Measurements from ENCODE around the gene HCRT. TPM values are rescaled to one million over a fixed set of nuclear protein-coding genes. Genes with fewer than 3 reads are reported as not detected.

The HCRT gene
- total and polyA plus RNA-seq, 11 donors = not detected

DNA sequence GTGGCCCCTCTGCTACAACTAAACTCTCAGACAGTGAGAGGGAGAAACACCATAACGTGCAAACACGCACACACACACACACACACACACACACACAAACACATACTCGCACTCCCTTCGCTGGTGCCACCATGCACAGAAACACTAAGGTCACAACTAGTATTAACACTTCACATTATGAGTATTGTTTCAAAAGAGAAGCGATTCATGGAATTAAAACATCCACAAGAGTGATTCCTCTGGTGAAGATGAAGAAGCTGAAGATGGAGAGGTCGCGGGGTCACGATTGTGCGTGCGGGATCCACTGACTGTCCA lies 16.2 kb upstream of the HCRT start:
- 87 to 91% (median 90%) methylated on average over 10 of the region's 10 CpGs for WGBS, 4 donors
- no peak for ATAC-seq
- intact Hi-C loops (cut with DNase I) = no loop called here
- Histone ChIP-seq H3K4me3 (no peak overlapping the region), H3K9me3 (no peaks in the 10 kb centered on the region), H3K4me1 (peaks cover 0 to 14% (median 9%) of the 10 kb centered on the region in 12 donors), H3K27me3 (no peaks in the 10 kb centered on the region), H3K27ac (no peak overlapping the region), H3K36me3 (peaks cover 0 to 72% (median 58%) of the 10 kb centered on the region in 9 donors)
- no peak for DNase-seq
- TF ChIP-seq POLR2A (IDR thresholded peaks at IDR 0.05) (no peak), CTCF (IDR thresholded peaks at IDR 0.05) (no peak)

DNA sequence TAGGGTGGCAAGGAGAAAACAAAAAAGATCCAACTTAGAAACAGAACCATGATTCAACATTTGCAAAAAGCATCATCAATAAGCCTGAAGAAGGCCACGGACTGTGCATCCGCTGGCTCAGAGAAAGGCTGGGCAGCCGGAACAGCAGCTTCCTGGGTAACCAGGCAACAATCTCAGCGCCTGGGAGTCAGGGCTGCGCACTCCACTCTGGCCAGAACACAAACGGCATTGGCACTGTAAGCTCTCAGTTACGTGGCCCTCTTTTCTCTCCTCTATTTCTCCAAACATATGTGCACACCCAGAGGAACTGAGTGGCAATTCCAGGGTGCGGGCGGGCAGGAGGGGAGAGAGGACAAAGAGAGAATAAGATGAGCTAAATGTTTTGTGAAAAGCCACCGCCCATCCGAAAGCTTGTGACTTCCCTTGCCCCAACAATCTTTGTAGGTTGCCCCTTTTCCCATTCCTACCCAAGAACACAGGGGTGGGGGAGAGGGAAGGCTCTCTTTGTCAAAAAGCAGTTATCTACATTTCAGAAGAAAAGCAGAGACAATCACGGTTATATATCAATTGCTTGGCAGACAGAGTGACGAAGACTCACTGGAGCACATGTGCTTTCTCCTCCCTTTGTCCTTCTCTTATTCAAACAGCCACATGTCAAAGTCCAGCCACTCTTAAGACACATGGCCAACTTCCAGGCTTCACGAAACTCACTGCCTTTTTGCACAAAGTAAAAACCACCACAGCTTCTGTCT lies 15.6 kb upstream of the HCRT start:
- intact Hi-C loops (cut with DNase I) = no loop called here
- DNase-seq (peak; percentile 57 to 82 (median 73)), ATAC-seq (peak; percentile 88 to 96 (median 96))
- no peaks in the 10 kb centered on the region for H3K27me3 ChIP-seq
- H3K9me3 ChIP-seq = no peaks in the 10 kb centered on the region
- 35 to 44% (median 41%) methylated on average over 14 of the region's 14 CpGs for WGBS, 4 donors
- TF ChIP-seq POLR2A (IDR thresholded peaks at IDR 0.05) (no peak), CTCF (IDR thresholded peaks at IDR 0.05) (no peak)
- peak overlapping the region in 7 of 12 donors; percentile 12 to 50 (median 24) for H3K27ac ChIP-seq
- H3K4me1 ChIP-seq = peaks cover 0 to 14% (median 9%) of the 10 kb centered on the region in 12 donors
- no peak overlapping the region for H3K4me3 ChIP-seq
- H3K36me3 ChIP-seq = peaks cover 0 to 67% (median 52%) of the 10 kb centered on the region in 9 donors

GRCh38 chr17:42199416-42200011 lies 14.3 kb upstream of the HCRT start:
- 76 to 84% (median 78%) methylated on average over 11 to 12 of the region's 12 CpGs for WGBS, 4 donors
- H3K4me1 ChIP-seq = peaks cover 0 to 17% (median 11%) of the 10 kb centered on the region in 12 donors
- peaks cover 0 to 53% (median 39%) of the 10 kb centered on the region in 9 donors for H3K36me3 ChIP-seq
- ATAC-seq (no peak), DNase-seq (no peak)
- H3K9me3 ChIP-seq = no peaks in the 10 kb centered on the region
- intact Hi-C loops (cut with DNase I) = loop anchor here in 1 of 10 donors (10.0 kb wide), 1 partner anchor 85 kb away; the partner anchor contains the start of gene STAT5A
- H3K4me3 ChIP-seq = no peak overlapping the region
- no peaks in the 10 kb centered on the region for H3K27me3 ChIP-seq
- TF ChIP-seq CTCF (IDR thresholded peaks at IDR 0.05) = no peak
- TF ChIP-seq POLR2A (IDR thresholded peaks at IDR 0.05) = no peak
- peak overlapping the region in 1 of 12 donors; percentile 66 for H3K27ac ChIP-seq

- WGBS, 4 donors = 81 to 89% (median 83%) methylated on average over 4 of the region's 4 CpGs
- H3K27ac ChIP-seq = peak overlapping the region in 2 of 12 donors; percentile 21 to 66
These were observed 13.6 kb upstream of the HCRT start for GRCh38 chr17:42198897-42199296.

More at GRCh38 chr17:42198897-42199296, 13.6 kb upstream of the HCRT start:
- Histone ChIP-seq H3K9me3 (no peaks in the 10 kb centered on the region), H3K4me1 (peaks cover 0 to 20% (median 12%) of the 10 kb centered on the region in 12 donors), H3K27me3 (no peaks in the 10 kb centered on the region), H3K4me3 (no peak overlapping the region), H3K36me3 (peaks cover 0 to 47% (median 32%) of the 10 kb centered on the region in 9 donors)
- DNase-seq (no peak), ATAC-seq (no peak)
- TF ChIP-seq CTCF (IDR thresholded peaks at IDR 0.05) = no peak
- no peak for TF ChIP-seq POLR2A (IDR thresholded peaks at IDR 0.05)
- intact Hi-C loops (cut with DNase I) = loop anchor here in 1 of 10 donors (10.0 kb wide), 1 partner anchor 86 kb away; the partner anchor contains the start of gene STAT5A
